Kidney (tissue), 14 donors: ENCODE measurements around the gene RASGEF1C. TPM values are rescaled to one million over a fixed set of nuclear protein-coding genes. Genes with fewer than 3 reads are reported as not detected.

Experiments
- DNase-seq, 5 donors: peaks; one replicate each; pipeline ENCODE4 v3.0.0-alpha.2; 2013 to 2020
- FAIRE-seq: peaks from 2 replicates; lab custom pipeline; 2012; peaks lifted over from hg19 to GRCh38; lab: Jason Lieb, UNC
- H3K27ac ChIP-seq, 2 donors: one replicate each; pipeline ENCODE4 v1.7.0; 2013; ENCODE audit warnings: low read depth in 2 of 2, low read length in 2 of 2, inconsistent platforms in 1 of 2
- H3K27me3 ChIP-seq: one replicate; pipeline ENCODE4 v1.7.1; 2013; ENCODE audit warnings: low read length, inconsistent platforms; ENCODE audit not compliant: control insufficient read depth, insufficient read depth
- H3K36me3 ChIP-seq, 3 donors: one replicate each; pipeline versions ENCODE4 v1.7.0 to v1.7.1; 2013; ENCODE audit warnings: low read length in 3 of 3, control low read depth in 1 of 3, inconsistent platforms in 1 of 3; ENCODE audit not compliant: insufficient read depth in 3 of 3, control insufficient read depth in 2 of 3
- H3K4me1 ChIP-seq, 3 donors: one replicate each; pipeline versions ENCODE4 v1.7.0 to v1.7.1; 2013; ENCODE audit warnings: low read length in 3 of 3, inconsistent platforms in 1 of 3, low read depth in 1 of 3; ENCODE audit not compliant: control insufficient read depth in 2 of 3, insufficient read depth in 2 of 3
- H3K4me3 ChIP-seq, 3 donors: one replicate each; pipeline versions ENCODE4 v1.7.0 to v1.8.1; 2013; ENCODE audit warnings: low read length in 3 of 3, control low read depth in 1 of 3, inconsistent platforms in 1 of 3
- H3K9ac ChIP-seq, 3 donors: one replicate each; pipeline versions ENCODE4 v1.7.0 to v1.7.1; 2013; ENCODE audit warnings: low read length in 3 of 3, control low read depth in 1 of 3, inconsistent platforms in 1 of 3
- H3K9me3 ChIP-seq, 3 donors: one replicate each; pipeline versions ENCODE4 v1.7.0 to v1.7.1; 2013; ENCODE audit warnings: low read length in 3 of 3, control low read depth in 1 of 3, inconsistent platforms in 1 of 3; ENCODE audit not compliant: control insufficient read depth in 2 of 3, insufficient read depth in 1 of 3
- CTCF ChIP-seq: IDR thresholded peaks from 3 replicates; pipeline ENCODE4 v1.5.1; 2012; ENCODE audit warnings: mild to moderate bottlenecking, moderate library complexity, borderline replicate concordance; ENCODE audit not compliant: insufficient read depth; ENCODE audit errors: extremely low read depth
- intact Hi-C: fragments of 100-400 bp; cut with DNase I; formaldehyde crosslinking; loops from one replicate; pipeline ENCODE4 v1.11.1; 2022
- polyA plus RNA-seq: library from polyadenylated mRNA; stranded (reverse); fragments of 350-450 nt; fragmentation: Illumina TruSeq; extraction: RNeasy Lipid Tissue Mini Kit (QIAGEN cat#74804); gene quantifications from one replicate; pipeline ENCODE4 v1.2.3, GENCODE V29; 2014; ENCODE audit warnings: low read depth, low replicate concordance; ENCODE audit not compliant: insufficient read depth
- total RNA-seq: library from RNA; stranded (reverse); fragmentation: NEBNext Ultra II Directional; extraction: Animal tissue kit (Norgen Biotek cat#: 25700); gene quantifications from one replicate; pipeline ENCODE4 v1.2.1, GENCODE V29; 2021
- donor health status: control.
- donor health status: control.
- donor health status: control.
- donor health status: control.
- donor health status: control.
- donor health status: DM: yes; HTN: yes; CAD: no.
- donor health status: Normal renal cell carcinoma (clear cell type).

The RASGEF1C gene
- total and polyA plus RNA-seq, 2 donors from 2014 or later: 0.15 to 0.16 TPM

DNA sequence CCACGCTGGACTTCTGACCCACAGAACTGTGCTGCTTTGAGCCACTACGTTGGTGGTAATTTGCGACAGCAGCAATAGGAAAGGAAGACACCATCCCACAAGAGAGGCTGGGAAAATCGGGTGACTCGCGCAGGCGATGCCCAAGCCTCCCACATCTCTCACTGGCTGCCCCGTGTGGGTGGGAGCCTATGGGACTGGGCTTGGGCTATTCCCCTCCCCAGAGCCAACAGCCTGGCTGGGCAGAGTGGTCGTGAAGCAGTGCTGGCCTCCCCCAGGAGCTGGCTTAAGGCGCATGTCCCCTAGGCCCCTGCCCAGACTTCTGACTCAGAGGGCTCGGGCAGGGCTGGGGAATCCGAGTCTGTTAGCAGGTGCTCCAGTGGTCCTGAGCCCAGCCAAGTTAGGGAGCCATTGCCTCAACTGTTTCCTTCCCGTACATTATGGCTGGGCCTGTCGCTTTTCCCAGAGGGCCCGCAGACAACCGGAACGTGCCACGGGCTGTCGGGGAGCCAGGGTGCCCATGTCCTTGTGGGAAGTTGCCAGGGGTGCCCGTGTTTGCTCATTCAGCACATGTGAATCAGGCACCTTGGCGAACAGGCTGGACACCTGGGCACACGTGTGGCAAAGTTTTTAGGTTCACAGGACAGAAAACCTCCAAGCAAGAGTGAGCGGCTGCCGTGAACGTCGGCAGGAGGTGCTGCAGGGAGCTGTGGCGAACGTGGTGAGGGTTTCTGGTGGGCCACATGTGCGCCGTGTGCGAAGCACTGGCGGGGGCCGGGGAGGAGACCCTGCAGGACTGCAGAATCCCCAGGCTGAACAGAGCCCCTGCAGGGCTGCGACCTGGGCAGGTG, 7.0 kb upstream of the RASGEF1C start:
- DNase-seq (no peak), FAIRE-seq (no peak)
- no peak overlapping the region for H3K9ac ChIP-seq
- no peaks in the 10 kb centered on the region for H3K27me3 ChIP-seq
- intact Hi-C loops: no loop called here
- no peaks in the 10 kb centered on the region for H3K36me3 ChIP-seq
- no peak overlapping the region for H3K4me3 ChIP-seq
- TF ChIP-seq CTCF: no peak
- peaks cover 0 to 6% (median 0%) of the 10 kb centered on the region in 3 donors for H3K4me1 ChIP-seq
- H3K9me3 ChIP-seq: peaks cover 0 to 51% (median 5%) of the 10 kb centered on the region in 3 donors
- H3K27ac ChIP-seq: no peak overlapping the region

DNA sequence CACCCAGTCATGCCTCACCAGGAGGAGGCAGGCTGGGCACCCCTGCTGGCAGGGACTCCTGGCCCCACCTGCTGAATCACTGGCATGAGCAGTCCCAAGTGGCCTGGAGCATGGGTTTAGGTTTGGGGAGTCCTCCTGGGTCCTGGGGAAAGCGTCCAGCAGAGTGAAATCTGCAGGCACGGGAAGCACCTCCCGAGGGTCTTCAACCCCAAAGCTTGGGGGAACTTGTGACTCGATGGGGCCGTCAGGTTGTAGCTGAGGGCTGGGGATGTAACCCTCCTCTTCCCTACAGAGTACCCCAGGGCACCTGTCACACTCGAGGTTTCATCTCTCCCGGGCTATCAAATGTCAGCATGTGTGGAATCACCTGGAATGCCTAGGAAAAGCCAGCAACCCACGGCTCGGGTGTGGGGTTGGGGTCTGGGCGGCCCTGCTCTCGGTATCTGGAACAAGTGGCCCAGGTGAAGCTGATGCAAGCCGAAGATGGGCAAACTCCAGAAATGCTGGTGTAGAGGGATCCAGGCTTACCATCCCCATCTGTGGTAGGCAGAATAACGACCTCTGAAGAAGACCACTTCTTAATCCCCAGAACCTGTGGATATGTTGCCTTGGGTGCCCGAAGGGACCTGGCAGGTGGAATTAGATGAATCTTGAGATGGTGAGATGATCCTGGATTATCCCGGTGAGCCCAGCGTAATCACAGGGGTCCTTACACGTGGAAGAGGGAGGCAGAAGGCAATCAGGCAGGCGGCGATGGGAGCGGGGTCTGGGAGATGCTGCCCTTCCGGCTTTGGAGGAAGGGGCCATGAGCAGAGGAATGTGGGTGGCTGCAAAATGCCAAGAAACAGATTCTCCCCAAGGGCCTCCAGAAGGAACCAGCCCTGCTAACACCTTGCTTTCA, 6.1 kb upstream of the RASGEF1C start:
- TF ChIP-seq CTCF: no peak
- DNase-seq (no peak), FAIRE-seq (no peak)
- intact Hi-C loops: no loop called here
- H3K9me3 ChIP-seq: peaks cover 0 to 43% (median 2%) of the 10 kb centered on the region in 3 donors
- no peaks in the 10 kb centered on the region for H3K36me3 ChIP-seq
- H3K27me3 ChIP-seq: no peaks in the 10 kb centered on the region
- no peak overlapping the region for H3K4me3 ChIP-seq
- no peak overlapping the region for H3K9ac ChIP-seq
- H3K4me1 ChIP-seq: peaks cover 0 to 6% (median 0%) of the 10 kb centered on the region in 3 donors
- H3K27ac ChIP-seq: no peak overlapping the region

GRCh38 chr5:180213657-180214207, 4.7 kb upstream of the RASGEF1C start:
- no peak for DNase-seq
- Histone ChIP-seq H3K27ac (no peak overlapping the region), H3K4me1 (peaks cover 0 to 6% (median 0%) of the 10 kb centered on the region in 3 donors), H3K9me3 (peaks cover 0 to 30% (median 2%) of the 10 kb centered on the region in 3 donors), H3K27me3 (no peaks in the 10 kb centered on the region), H3K9ac (no peak overlapping the region), H3K4me3 (no peak overlapping the region), H3K36me3 (no peaks in the 10 kb centered on the region)
- intact Hi-C loops: no loop called here
- TF ChIP-seq CTCF: no peak
- no peak for FAIRE-seq
